K562 (cell line): ENCODE measurements around the gene CIAO2A. TPM values are rescaled to one million over a fixed set of nuclear protein-coding genes. Genes with fewer than 3 reads are reported as not detected.

Source experiments
- BRD4 ChIP-seq: fragments of 200-600 bp; sonication (generic); IDR thresholded peaks from 2 replicates; pipeline ENCODE4 v1.6.1; 2017; ENCODE audit warnings: inconsistent platforms
- FOXP1 ChIP-seq: sonication (generic); formaldehyde crosslinking; IDR thresholded peaks from 2 replicates; pipeline ENCODE4 v1.8.0; 2022; ENCODE audit warnings: mild to moderate bottlenecking, missing genetic modification reagents
- GABPB2 ChIP-seq: fragments of 250-450 bp; sonication (Bioruptor Pico); conservative IDR thresholded peaks from 2 replicates; pipeline ENCODE4 v1.5.1; 2021; ENCODE audit warnings: mild to moderate bottlenecking
- HIVEP1 ChIP-seq: fragments of 250-450 bp; sonication (Bioruptor Pico); IDR thresholded peaks from 2 replicates; pipeline ENCODE4 v1.4.0; 2020; ENCODE audit warnings: mild to moderate bottlenecking
- MCM3 ChIP-seq: fragments of 450-650 bp; IDR thresholded peaks from 2 replicates; pipeline ENCODE4 v1.6.1; 2016
- MLLT1 ChIP-seq, 2 experiments: fragments of 450-650 bp; IDR thresholded peaks; 2 replicates each; pipeline ENCODE4 v1.6.1; 2016
- PHF8 ChIP-seq: fragments of 200-600 bp; sonication (generic); IDR thresholded peaks from 2 replicates; pipeline ENCODE4 v1.6.1; 2012; ENCODE audit warnings: mixed run types, mild to moderate bottlenecking, inconsistent platforms, low read length, moderate library complexity, borderline replicate concordance
- U2AF2 ChIP-seq: fragments of 200-400 bp; formaldehyde crosslinking; optimal IDR thresholded peaks from 2 replicates; pipeline ENCODE3; 2017; ENCODE audit warnings: low read depth, mild to moderate bottlenecking, low read length
- ZNF436 ChIP-seq: fragments of 250-450, 450-650 bp; sonication (Bioruptor Pico); formaldehyde crosslinking; IDR thresholded peaks from 2 replicates; pipeline ENCODE4 v1.7.0; 2020; ENCODE audit warnings: mild to moderate bottlenecking
- ZNF740 ChIP-seq, 3 experiments: fragments of 200-800 bp in 1 of 3; sonication (Bioruptor generic) in 1 of 3; sonication (generic) in 1 of 3; formaldehyde crosslinking in 1 of 3; IDR thresholded peaks; 2 replicates each; pipeline versions ENCODE4 v1.6.1 to v1.8.0; 2016 to 2022; ENCODE audit warnings: mild to moderate bottlenecking in 2 of 3, missing compliant biosample characterization in 2 of 3, missing genetic modification characterization in 2 of 3, missing genetic modification reagents in 1 of 3
- polyA plus RNA-seq, 8 experiments: library from polyadenylated mRNA; depleted of rRNA in 4 of 8; stranded (reverse) in 5 of 8; unstranded in 3 of 8; fragments of >200 nt; fragmentation: Nextera tagmentation in 2 of 8; fragmentation: Illumina TruSeq in 1 of 8; extraction: Ambion mirVana in 2 of 8; extraction: Trizol in 1 of 8; gene quantifications; 2 replicates each; pipeline versions ENCODE4 v1.2.1 to v1.2.3, GENCODE V29; 2011 to 2014; ENCODE audit warnings: inconsistent platforms in 1 of 8, missing spikeins in 1 of 8
- total RNA-seq, 7 experiments: library from RNA; depleted of rRNA in 6 of 7; stranded (reverse); fragments of >200 nt in 6 of 7; fragmentation: Illumina TruSeq in 2 of 7; extraction: Trizol in 2 of 7; gene quantifications; 2 replicates each; pipeline versions ENCODE4 v1.2.1 to v1.2.3, GENCODE V29; 2011 to 2021; ENCODE audit warnings: low replicate concordance in 1 of 7

CIAO2A gene
- total and polyA plus RNA-seq, 9 of the 15 experiments (the other 6 are each of a cell fraction or from before 2014, with no cell fraction given), result 161 to 429 (median 313) TPM

- TF ChIP-seq ZNF740 (CRISPR knock-in tag; IDR thresholded peaks at IDR 0.05) (no peak), ZNF740 (tag; IDR thresholded peaks at IDR 0.05) (no peak), MCM3 (no peak), U2AF2 (no peak), BRD4 (no peak), FOXP1 (CRISPR knock-in tag) (no peak), HIVEP1 (no peak), ZNF436 (no peak), MLLT1 (IDR thresholded peaks at IDR 0.05) (no peak), PHF8 (no peak), GABPB2 (CRISPR knock-in tag) (no peak)
Observed at GRCh38 chr15:64060716-64061115, 32.9 kb downstream of the CIAO2A start (continued).
